GM18517 (cell line): Measurements from ENCODE around the gene RIN3.
"Not testable (repeated sequence)": the region's sequence is repeated elsewhere in the genome, so short reads cannot be mapped to it uniquely, and the experiment has no call there.

Experiments
- ATAC-seq: cut with Tn5 transposase; IDR thresholded peaks from one replicate; pipeline ENCODE4 v1.9.1; 2021; ENCODE audit warnings: mild to moderate bottlenecking, moderate library complexity; ENCODE audit not compliant: unreplicated experiment

RIN3 gene

GRCh38 chr14:92659765-92660561 lies 146.4 kb downstream of the RIN3 start:
- ATAC-seq, result no peak

GRCh38 chr14:92660571-92660970 lies 147.0 kb downstream of the RIN3 start:
- ATAC-seq, result no peak

DNA sequence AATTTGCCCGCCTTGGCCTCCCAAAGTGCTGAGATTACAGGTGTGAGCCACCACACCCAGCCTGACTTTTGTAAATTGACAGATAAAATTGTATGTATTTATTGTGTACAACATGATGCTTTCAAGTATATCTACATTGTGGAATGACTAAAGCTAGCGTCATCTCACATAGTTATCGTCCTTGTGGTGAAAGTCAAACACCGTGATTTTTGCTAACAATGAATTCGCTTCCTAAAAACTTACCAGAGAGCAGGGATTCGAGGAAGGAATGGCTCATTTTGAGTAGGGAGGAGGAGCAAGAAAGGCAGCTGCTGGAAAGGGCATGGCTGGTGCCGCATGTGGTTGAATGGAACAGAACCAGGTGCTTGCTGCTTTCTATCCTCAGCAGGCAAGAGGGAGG lies 149.5 kb downstream of the RIN3 start:
- ATAC-seq, result no peak

- ATAC-seq, result no peak
Observed at GRCh38 chr14:92665661-92666110, 152.1 kb downstream of the RIN3 start.

DNA sequence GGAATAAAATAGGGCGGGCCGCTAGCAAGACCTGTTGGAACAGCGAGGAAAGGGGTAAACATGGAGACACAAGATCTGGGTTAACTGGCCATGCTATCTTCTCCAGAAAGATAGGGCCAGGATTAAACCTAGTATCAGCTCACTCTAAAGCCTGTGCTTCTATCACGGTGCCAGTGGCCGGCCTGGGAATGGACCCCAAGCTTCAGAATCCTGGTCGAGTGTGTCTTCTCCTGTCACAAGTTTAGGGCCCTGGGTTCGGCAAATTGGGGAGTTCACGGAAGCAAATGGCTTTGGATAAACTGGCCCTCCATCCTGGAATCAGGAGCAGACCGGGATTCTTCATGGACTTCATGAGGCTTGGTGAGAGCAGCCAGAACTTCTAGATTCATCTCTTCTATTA lies 152.7 kb downstream of the RIN3 start:
- ATAC-seq, result no peak

GRCh38 chr14:92668276-92668973 lies 154.8 kb downstream of the RIN3 start:
- ATAC-seq, result no peak

GRCh38 chr14:92670160-92670559 lies 156.6 kb downstream of the RIN3 start:
- ATAC-seq, result no peak

DNA sequence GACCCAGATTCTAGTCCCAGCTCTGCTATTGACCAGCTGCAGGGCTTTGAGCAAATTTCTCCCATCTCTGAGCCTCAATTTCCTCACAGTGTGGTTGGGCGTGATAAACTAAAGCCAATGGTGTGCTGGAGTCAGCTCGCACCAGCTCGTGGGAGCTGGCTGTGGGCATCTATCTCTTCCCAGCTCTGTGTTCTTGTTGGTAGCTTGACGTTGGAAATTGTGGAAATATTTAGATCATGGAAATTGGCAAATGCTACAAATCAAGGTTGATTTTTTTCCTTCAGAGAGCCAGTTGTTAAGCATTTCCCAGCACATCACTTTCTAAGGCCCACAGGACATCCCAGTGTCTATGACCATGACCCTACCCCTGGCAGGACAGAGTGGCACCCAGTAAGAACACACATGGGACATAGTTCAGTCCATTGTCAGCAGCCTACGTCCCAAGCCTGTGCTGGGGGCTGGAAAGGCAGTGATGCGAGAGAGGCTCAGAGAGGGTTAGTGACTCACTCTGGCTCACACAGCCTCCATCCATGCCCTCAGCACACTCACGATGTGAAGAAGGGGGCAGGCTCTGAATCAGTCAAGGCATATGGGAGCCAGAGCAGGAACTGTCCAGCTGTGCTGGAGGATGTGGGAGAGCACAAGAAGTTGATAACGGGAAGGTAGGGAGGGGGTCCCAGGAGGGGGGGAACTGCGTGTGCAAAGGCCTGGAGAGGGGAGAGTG lies 157.2 kb downstream of the RIN3 start:
- ATAC-seq, result no peak

DNA sequence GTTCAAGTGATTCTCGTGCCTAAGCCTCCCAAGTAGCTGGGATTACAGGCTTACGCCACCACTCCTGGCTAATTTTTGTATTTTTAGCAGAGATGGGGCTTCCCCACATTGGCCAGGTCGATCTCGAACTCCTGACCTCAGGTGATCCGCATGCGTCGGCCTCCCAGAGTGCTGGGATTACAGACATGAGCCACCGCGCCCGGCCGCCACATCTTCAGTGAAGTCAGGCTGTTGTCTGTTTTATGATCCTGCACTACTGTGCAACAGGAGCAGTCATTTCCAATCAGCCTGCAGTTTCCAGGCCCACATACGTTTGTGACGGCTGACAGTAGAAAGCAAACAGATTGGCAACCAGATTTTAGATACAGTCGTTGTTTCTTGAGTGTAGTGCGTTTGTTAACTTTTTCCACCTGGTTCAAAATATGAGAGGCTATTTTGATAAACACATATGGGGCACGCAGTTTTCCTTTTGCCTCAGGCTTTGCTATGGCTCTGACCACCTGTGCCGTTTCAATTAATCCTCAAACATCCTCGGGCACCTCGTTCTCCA lies 160.1 kb downstream of the RIN3 start:
- ATAC-seq, result no peak

DNA sequence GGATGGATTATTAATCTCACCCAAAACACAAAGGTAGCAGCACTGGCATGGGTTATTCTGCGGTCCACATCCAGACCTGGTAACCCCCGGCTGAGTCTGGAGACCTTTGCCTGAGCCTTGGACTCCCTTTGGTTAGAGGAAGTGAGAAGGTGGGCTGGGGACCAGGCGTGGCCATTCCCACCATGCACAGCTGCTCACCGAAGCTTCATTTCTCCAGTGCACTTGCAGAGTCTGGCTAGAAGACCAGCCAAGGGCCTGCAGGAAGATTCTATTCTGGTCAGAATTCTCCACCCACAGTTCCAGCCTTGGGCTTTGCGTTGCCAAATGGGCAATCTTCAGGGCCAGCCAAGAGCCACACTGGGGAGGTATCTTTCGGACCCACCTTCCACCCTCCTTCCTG lies 161.8 kb downstream of the RIN3 start:
- no peak for ATAC-seq

GRCh38 chr14:92675976-92676375 lies 162.4 kb downstream of the RIN3 start:
- ATAC-seq, result no peak

- ATAC-seq, result no peak
Observed at GRCh38 chr14:92676403-92677086, 163.0 kb downstream of the RIN3 start.

DNA sequence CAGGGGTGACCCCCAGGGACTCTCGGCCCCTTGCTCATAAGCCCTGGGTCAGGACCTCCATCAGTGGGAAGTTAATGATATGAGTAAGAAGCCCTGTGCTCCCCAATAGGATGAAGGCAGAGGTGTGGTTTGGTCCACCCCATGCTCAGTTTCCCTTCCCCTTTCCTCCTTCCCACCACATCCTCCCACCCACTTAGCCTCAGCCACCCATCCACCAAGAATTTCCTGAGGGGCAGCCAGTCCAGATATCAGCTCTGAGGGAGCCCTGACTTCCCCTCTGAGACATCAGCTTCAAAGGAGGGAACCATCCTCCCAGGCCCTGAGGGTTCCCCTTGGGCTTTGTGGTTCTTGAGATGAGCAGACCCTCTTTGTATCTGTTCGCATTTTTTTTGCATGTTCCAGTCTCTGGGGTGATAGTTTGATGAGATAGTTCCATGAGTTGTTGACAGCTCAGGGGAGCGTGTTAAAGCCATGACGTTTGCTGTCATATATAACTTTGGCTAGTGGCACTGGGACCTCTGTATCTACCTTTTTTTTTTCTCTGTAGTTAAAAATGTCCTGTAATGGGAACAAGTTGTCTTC lies 163.6 kb downstream of the RIN3 start:
- peak; percentile 78 for ATAC-seq

- no peak for ATAC-seq
Observed at GRCh38 chr14:92677955-92678354, 164.4 kb downstream of the RIN3 start.

DNA sequence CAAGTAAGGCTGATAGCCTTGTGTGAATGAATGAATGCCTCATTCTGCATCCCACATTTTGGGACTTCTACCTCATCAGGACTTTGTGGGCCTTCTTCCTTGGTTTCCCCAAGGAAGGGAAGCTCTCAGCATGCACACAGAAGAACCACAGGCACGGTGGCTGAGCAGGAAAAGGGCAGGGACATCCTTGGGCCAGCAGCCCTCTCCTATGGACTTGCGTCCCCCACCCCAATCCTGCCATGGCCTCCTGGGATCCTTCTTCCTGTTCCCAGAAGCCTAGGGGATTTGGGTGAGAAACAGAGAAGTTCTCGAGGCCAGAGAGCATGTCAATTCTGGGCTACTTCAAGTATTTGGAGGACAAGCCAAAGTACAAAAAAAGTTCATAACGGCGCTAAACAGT lies 165.2 kb downstream of the RIN3 start:
- ATAC-seq, result no peak

DNA sequence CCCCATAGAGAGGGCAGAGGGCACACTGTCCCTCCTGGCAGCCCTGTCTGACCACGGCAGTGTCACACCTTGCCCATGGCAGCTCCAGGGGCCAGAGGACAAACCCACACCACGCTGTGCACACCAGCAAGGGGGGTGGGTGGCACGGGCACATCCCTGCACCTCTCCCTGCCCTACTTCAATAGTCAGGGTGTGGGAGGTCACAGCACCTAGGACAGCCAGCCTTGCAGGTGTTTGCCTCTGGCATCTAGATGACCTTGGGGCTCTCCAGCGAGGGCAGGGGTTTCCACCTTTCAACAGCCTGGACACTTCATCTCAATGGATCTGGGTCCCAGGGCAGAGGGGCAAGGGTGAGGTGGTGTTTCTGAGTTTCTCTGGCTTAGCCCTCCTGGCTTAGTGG lies 165.7 kb downstream of the RIN3 start:
- no peak for ATAC-seq

DNA sequence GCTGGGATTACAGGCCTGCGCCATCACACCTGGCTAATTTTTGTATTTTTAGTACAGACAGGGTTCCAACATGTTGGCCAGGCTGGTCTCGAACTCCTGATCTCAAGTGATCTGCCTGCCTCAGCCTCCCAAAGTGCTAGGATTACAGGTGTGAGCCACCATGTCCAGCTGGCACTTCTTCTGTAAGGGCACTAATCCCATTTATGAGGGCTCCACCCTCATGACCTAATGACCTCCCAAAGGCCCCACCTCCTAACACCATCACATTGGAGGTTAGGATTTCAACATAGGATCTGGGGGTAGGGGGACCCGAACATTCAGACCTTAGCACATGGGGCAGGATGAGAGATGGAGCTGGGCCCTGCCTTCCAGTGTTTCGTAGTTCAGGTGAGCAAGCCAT lies 166.7 kb downstream of the RIN3 start:
- ATAC-seq, result not testable (repeated sequence)

DNA sequence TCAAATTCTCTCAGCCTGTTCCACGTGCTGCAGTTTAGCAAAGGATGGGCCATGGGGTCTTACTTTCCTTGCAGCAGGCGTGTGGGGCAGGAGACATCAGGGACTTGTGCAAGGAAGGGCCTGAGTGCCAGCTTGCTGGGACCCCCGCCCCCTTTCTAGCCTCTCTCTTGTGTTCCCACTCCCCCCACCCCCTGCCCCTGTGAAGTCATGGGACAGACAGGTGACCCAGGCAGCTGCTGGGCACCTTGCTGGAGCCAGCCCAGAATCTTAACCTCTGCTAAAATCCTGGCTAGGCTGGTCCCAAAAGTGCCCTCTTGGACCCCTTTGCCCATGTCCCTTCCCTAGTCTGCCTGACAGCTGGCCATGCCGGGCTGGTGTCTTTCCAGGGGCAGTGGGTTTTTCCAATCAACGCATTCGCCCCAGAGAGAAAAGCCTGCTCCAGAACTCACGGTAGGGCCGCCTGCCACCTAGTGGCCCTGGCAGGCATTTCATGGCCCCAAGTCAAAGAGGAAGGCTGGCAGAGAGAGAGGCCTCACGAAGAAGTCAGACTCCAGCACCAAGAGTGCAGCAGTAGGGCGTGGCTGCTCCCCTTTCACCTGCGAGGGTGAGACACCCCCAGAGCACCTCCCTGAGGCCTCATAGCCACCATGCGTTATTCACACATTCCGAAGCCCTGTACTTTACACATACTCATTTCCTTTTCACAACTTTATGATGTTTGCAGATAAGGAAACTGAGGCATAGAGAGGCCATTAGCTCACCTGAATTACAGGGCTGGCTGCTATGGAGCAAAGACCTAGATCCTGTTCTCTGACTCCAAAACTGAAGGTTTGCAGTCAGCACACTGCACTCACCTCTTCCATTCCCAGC lies 167.4 kb downstream of the RIN3 start:
- ATAC-seq, result no peak

GRCh38 chr14:92683041-92683440 lies 169.5 kb downstream of the RIN3 start:
- ATAC-seq, result no peak
